Ovary (tissue), 9 donors: Measurements from ENCODE around the gene STK33. TPM values are rescaled to one million over a fixed set of nuclear protein-coding genes. Genes with fewer than 3 reads are reported as not detected.
A peak's percentile ranks its signal among the peaks of the same experiment; 100 is the strongest.

Source experiments
- DNase-seq, 5 donors: peaks; one replicate each; pipeline ENCODE4 v3.0.0-alpha.2; 2019 to 2020
- H3K27ac ChIP-seq, 2 donors: fragments of 200-600 bp; one replicate each; pipeline versions ENCODE4 v1.5.1 to v1.8.0; 2019 to 2022
- H3K27me3 ChIP-seq: fragments of 200-600 bp; one replicate; pipeline ENCODE4 v1.8.0; 2022
- H3K36me3 ChIP-seq: fragments of 200-600 bp; sonication (generic); one replicate; pipeline ENCODE4 v1.5.1; 2019
- H3K4me1 ChIP-seq: one replicate; pipeline ENCODE4 v1.8.1; 2013; ENCODE audit warnings: mild to moderate bottlenecking, moderate library complexity; ENCODE audit not compliant: insufficient read depth
- H3K4me3 ChIP-seq: fragments of 200-600 bp; sonication (generic); one replicate; pipeline ENCODE4 v1.5.1; 2017
- H3K9me3 ChIP-seq, 2 donors: fragments of 200-600 bp in 1 of 2; sonication (generic) in 1 of 2; one replicate each; pipeline versions ENCODE4 v1.5.1 to v1.8.1; 2013 to 2019; ENCODE audit warnings: mild to moderate bottlenecking in 1 of 2, moderate library complexity in 1 of 2
- CTCF ChIP-seq, 3 donors: fragments of 450-650 bp in 2 of 3; fragments of 200-600 bp in 1 of 3; IDR thresholded peaks; one replicate each; pipeline versions ENCODE4 v1.5.1 to v1.8.0; 2016 to 2022; ENCODE audit warnings: antibody characterized with exemption in 3 of 3, mild to moderate bottlenecking in 1 of 3
- EP300 ChIP-seq: sonication (generic); formaldehyde crosslinking; IDR thresholded peaks from one replicate; pipeline ENCODE4 v1.6.1; 2017; ENCODE audit warnings: antibody characterized with exemption
- POLR2A ChIP-seq: fragments of 450-650 bp; IDR thresholded peaks from one replicate; pipeline ENCODE4 v1.6.1; 2017; ENCODE audit warnings: antibody characterized with exemption, mild to moderate bottlenecking, moderate library complexity
- WGBS, 3 donors: extraction: QIAGEN DNeasy Blood & Tissue Kit in 1 of 3; methylation state at CpG; one replicate each; pipeline versions ENCODE4 v1.1.5 to v1.1.7; 2013 to 2017; 5-methylcytosine and 5-hydroxymethylcytosine counted together
- intact Hi-C, 4 donors: fragments of 100-400 bp; cut with DNase I; formaldehyde crosslinking; loops; one replicate each; pipeline versions ENCODE4 v1.11.0 to v1.15.1; 2022 to 2023
- polyA plus RNA-seq, 2 donors: library from polyadenylated mRNA; stranded (reverse); fragments of 200-250 nt in 1 of 2; fragments of 350-450 nt in 1 of 2; fragmentation: Illumina TruSeq in 1 of 2; extraction: RNeasy Lipid Tissue Mini Kit (QIAGEN cat#74804) in 1 of 2; gene quantifications; one replicate each; pipeline ENCODE4 v1.2.3, GENCODE V29; 2013 to 2014
- total RNA-seq, 7 donors: library from RNA; depleted of rRNA in 2 of 7; stranded (reverse); fragments of >200 nt in 2 of 7; fragmentation: NEBNext Ultra II Directional in 3 of 7; extraction: Animal tissue kit (Norgen Biotek cat#: 25700) in 3 of 7; gene quantifications; one replicate each; pipeline versions ENCODE4 v1.1.0 to v1.2.4, GENCODE V29; 2016 to 2023
- donor health status: DM: no; HTN: no; CAD: no; lungs with moderate emphysema.
- donor health status: DM: no; HTN: no; CAD: no.
- donor health status: Bipolar disorder and iron deficiency.
- donor health status: DM: yes; HTN: yes; CAD: no.
- donor health status: DM: no; HTN: no; CAD: no.
- donor health status: DM: yes; HTN: yes; CAD: no.

The STK33 gene
- total and polyA plus RNA-seq, 9 donors, result 11.9 to 50.8 (median 23.5) TPM

DNA sequence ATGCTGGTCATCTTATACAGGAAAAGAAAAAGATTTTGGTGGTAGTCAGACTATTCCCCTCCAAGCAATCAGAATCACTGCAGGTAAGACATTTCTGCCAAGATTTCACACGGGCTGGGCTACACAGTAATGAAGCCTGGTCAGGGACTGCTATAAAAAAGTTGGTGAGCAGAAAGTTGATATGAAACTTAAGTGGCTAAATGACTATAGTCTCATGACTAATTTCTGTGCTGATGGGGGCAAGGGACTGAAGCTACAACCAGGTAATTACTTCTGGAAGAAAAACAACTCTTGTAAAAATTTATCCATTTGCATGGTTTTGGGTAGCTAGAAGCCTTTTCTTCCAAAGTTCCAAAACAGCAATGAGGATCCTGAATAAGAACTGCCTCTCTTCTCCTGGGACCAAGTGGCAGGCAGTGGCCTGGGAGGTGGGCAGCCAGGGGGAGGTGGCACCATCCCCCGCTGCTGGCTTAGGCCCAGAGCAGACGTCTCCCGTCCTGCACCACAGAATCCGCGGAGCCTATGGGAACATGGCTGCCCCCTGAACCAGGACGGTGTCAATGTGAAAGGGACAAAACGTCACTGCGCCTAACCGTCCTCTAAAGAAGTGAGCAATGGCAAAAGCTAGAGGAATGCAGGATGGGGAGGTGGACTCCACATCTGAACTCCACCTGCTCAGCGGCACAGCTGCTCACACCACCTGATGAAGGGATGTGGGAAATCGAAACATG is 207.7 kb downstream of the STK33 start:
- DNase-seq, result no peak
- intact Hi-C loops, result no loop called here
- H3K36me3 ChIP-seq, result no peaks in the 10 kb centered on the region
- H3K4me3 ChIP-seq, result no peak overlapping the region
- peak overlapping the region in 1 of 2 donors; percentile 54 for H3K27ac ChIP-seq
- no peaks in the 10 kb centered on the region for H3K9me3 ChIP-seq
- peaks cover 18% of the 10 kb centered on the region for H3K4me1 ChIP-seq
- no peaks in the 10 kb centered on the region for H3K27me3 ChIP-seq
- TF ChIP-seq POLR2A, result no peak
- TF ChIP-seq CTCF (IDR thresholded peaks at IDR 0.05), result no peak
- TF ChIP-seq EP300, result no peak
- 73 to 82% (median 73%) methylated on average over 12 of the region's 12 CpGs for WGBS, 3 donors

DNA sequence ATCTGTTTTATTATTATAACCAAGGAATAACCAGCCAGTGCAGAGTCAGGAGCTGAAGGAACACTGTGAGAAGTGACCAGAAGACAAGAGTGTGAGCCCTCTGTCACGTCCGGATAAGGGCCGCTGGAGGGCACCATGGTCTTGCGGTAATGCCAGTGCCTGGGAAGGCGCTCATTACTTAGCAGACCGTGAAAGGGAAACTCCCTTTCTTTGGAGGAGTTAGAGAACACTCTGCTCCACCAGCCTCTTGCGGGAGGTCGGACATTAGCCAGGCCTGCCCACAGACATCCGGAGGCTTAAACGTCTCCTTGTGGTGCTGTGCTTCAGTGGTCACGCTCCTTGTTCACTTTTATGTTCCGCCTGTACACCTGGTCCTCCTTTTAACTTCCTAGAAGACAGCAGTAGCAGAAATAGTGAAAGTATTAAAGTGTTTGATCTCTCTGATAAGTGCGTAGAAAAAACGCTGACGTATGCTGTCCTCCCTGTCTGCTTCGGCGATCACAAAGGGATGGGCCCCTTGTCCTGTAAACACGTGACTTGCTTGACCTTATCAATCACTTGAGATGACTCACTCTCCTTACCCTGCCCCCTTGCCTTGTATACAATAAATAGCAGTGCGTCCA is 209.7 kb downstream of the STK33 start:
- 58 to 69% (median 62%) methylated on average over 19 of the region's 19 CpGs for WGBS, 3 donors
- DNase-seq, result peak in 2 of 5 donors; percentile 55 to 75
- intact Hi-C loops, result no loop called here
- TF ChIP-seq POLR2A, result no peak
- TF ChIP-seq CTCF (IDR thresholded peaks at IDR 0.05), result peak in 1 of 3 donors; percentile 14
- no peaks in the 10 kb centered on the region for H3K27me3 ChIP-seq
- no peak overlapping the region for H3K4me3 ChIP-seq
- no peak overlapping the region for H3K27ac ChIP-seq
- H3K9me3 ChIP-seq, result no peaks in the 10 kb centered on the region
- peaks cover 15% of the 10 kb centered on the region for H3K4me1 ChIP-seq
- H3K36me3 ChIP-seq, result no peaks in the 10 kb centered on the region

DNA sequence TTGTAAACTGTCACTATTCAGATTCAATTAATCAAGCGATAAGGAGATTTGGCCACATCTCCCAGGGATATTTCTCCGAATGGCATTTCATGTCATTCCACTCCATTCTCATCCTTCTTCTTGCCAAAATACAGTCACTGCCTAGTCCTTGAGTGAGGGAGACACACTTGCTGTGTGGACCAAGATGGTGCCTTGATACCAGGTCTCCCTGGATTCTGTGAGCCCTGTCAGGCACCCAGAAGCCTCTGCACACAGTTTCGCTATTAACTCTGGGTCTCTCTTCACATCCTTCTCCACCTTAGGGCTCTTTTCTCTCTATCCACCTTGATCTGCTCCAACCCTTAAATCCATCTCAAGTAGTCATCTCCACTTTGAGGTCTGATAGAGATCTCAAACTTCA is 210.4 kb downstream of the STK33 start:
- peaks cover 10% of the 10 kb centered on the region for H3K4me1 ChIP-seq
- WGBS, 3 donors, result 95 to 98% (median 97%) methylated on average over 3 of the region's 3 CpGs
- H3K9me3 ChIP-seq, result no peaks in the 10 kb centered on the region
- intact Hi-C loops, result no loop called here
- H3K27ac ChIP-seq, result no peak overlapping the region
- H3K27me3 ChIP-seq, result no peaks in the 10 kb centered on the region
- TF ChIP-seq CTCF (IDR thresholded peaks at IDR 0.05) (no peak), POLR2A (no peak), EP300 (no peak)
- no peaks in the 10 kb centered on the region for H3K36me3 ChIP-seq
- no peak overlapping the region for H3K4me3 ChIP-seq
- no peak for DNase-seq

GRCh38 chr11:8383227-8383626 is 210.8 kb downstream of the STK33 start:
- H3K4me1 ChIP-seq, result peaks cover 7% of the 10 kb centered on the region
- 71 to 87% (median 80%) methylated on average over 1 of the region's 1 CpG for WGBS, 3 donors
- no peak overlapping the region for H3K4me3 ChIP-seq
- H3K27me3 ChIP-seq, result no peaks in the 10 kb centered on the region
- H3K36me3 ChIP-seq, result no peaks in the 10 kb centered on the region
- H3K9me3 ChIP-seq, result no peaks in the 10 kb centered on the region
- no peak overlapping the region for H3K27ac ChIP-seq
- no peak for DNase-seq
- intact Hi-C loops, result no loop called here
- TF ChIP-seq EP300 (no peak), CTCF (IDR thresholded peaks at IDR 0.05) (no peak), POLR2A (no peak)
